ENCODE results near the gene PTPRR. TPM values are rescaled to one million over a fixed set of nuclear protein-coding genes. Genes with fewer than 3 reads are reported as not detected.
"Not testable (repeated sequence)": the region's sequence is repeated elsewhere in the genome, so short reads cannot be mapped to it uniquely, and the experiment has no call there.

The PTPRR gene
- total and polyA plus RNA-seq, 4 donors = 0.02 to 0.08 TPM; not detected in 2

- TF ChIP-seq MAX (IDR thresholded peaks at IDR 0.05) = no peak
- no peak for TF ChIP-seq SP1 (IDR thresholded peaks at IDR 0.05)
- no peak for TF ChIP-seq ATF3 (IDR thresholded peaks at IDR 0.05)
- TF ChIP-seq RXRA (IDR thresholded peaks at IDR 0.05) = no peak
- TF ChIP-seq FOXA2 (IDR thresholded peaks at IDR 0.05) = no peak
- TF ChIP-seq GABPA (IDR thresholded peaks at IDR 0.05 in 1 of 2, conservative IDR thresholded peaks at IDR 0.05 in 1 of 2) = no peak
- no peak for TF ChIP-seq JUND (IDR thresholded peaks at IDR 0.05)
- TF ChIP-seq REST (IDR thresholded peaks at IDR 0.05) = no peak
- TF ChIP-seq TAF1 (conservative IDR thresholded peaks at IDR 0.05) = no peak
- no peak for TF ChIP-seq HNF4G (IDR thresholded peaks at IDR 0.05)
- H3K36me3 ChIP-seq (ENCODE audit: control insufficient read depth in 4 of 4, insufficient read depth in 3 of 4, low read depth in 1 of 4, low read length in 3 of 4) = no peaks in the 10 kb centered on the region
- no peak for DNase-seq (ENCODE audit: low spot score)
- H3K4me1 ChIP-seq (ENCODE audit: control insufficient read depth in 4 of 4, insufficient read depth in 4 of 4, low read length in 3 of 4) = no peaks in the 10 kb centered on the region
- no peak overlapping the region for H3K27ac ChIP-seq (ENCODE audit: low read depth in 1 of 2, low read length in 2 of 2)
- H3K4me3 ChIP-seq (ENCODE audit: low read depth in 1 of 3, low read length in 3 of 3) = no peak overlapping the region
- WGBS = 92% methylated on average over 2 of the region's 2 CpGs
- H3K9ac ChIP-seq (ENCODE audit: low read depth in 1 of 2, low read length in 2 of 2) = no peak overlapping the region
- no peaks in the 10 kb centered on the region for H3K9me3 ChIP-seq (ENCODE audit: control insufficient read depth in 4 of 4, low read length in 3 of 4)
- H3K27me3 ChIP-seq (ENCODE audit: control insufficient read depth in 4 of 4, insufficient read depth in 4 of 4, low read length in 3 of 4) = no peaks in the 10 kb centered on the region
These were observed 180.8 kb downstream of the PTPRR start for GRCh38 chr12:70739756-70740155.

GRCh38 chr12:70736351-70737133 lies 184.0 kb downstream of the PTPRR start:
- Histone ChIP-seq H3K27me3 (ENCODE audit: control insufficient read depth in 4 of 4, insufficient read depth in 4 of 4, low read length in 3 of 4) (no peaks in the 10 kb centered on the region), H3K36me3 (ENCODE audit: control insufficient read depth in 4 of 4, insufficient read depth in 3 of 4, low read depth in 1 of 4, low read length in 3 of 4) (no peaks in the 10 kb centered on the region), H3K4me3 (ENCODE audit: low read depth in 1 of 3, low read length in 3 of 3) (no peak overlapping the region), H3K27ac (ENCODE audit: low read depth in 1 of 2, low read length in 2 of 2) (no peak overlapping the region), H3K9ac (ENCODE audit: low read depth in 1 of 2, low read length in 2 of 2) (no peak overlapping the region), H3K4me1 (ENCODE audit: control insufficient read depth in 4 of 4, insufficient read depth in 4 of 4, low read length in 3 of 4) (no peaks in the 10 kb centered on the region), H3K9me3 (ENCODE audit: control insufficient read depth in 4 of 4, low read length in 3 of 4) (no peaks in the 10 kb centered on the region)
- 80% methylated on average over 8 of the region's 8 CpGs for WGBS
- TF ChIP-seq FOXA2 (IDR thresholded peaks at IDR 0.05) (no peak), FOXA1 (IDR thresholded peaks at IDR 0.05) (no peak), HNF4A (conservative IDR thresholded peaks at IDR 0.05) (no peak), HNF4G (IDR thresholded peaks at IDR 0.05) (no peak)
- DNase-seq (ENCODE audit: low spot score) = no peak

- not testable (repeated sequence) for H3K27me3 ChIP-seq (ENCODE audit: control insufficient read depth in 4 of 4, insufficient read depth in 4 of 4, low read length in 3 of 4); H3K36me3 ChIP-seq (ENCODE audit: control insufficient read depth in 4 of 4, insufficient read depth in 3 of 4, low read depth in 1 of 4, low read length in 3 of 4); H3K27ac ChIP-seq (ENCODE audit: low read depth in 1 of 2, low read length in 2 of 2); H3K9me3 ChIP-seq (ENCODE audit: control insufficient read depth in 4 of 4, low read length in 3 of 4); DNase-seq (ENCODE audit: low spot score); H3K9ac ChIP-seq (ENCODE audit: low read depth in 1 of 2, low read length in 2 of 2); H3K4me3 ChIP-seq (ENCODE audit: low read depth in 1 of 3, low read length in 3 of 3); H3K4me1 ChIP-seq (ENCODE audit: control insufficient read depth in 4 of 4, insufficient read depth in 4 of 4, low read length in 3 of 4)
- 82% methylated on average over 3 of the region's 3 CpGs for WGBS
These were observed 185.3 kb downstream of the PTPRR start for GRCh38 chr12:70735197-70735596.

All from liver (tissue), 9 donors.